Testis (tissue), 3 donors: Measurements from ENCODE around the gene PFDN2. TPM values are rescaled to one million over a fixed set of nuclear protein-coding genes. Genes with fewer than 3 reads are reported as not detected.

Experiments
- DNase-seq: peaks from one replicate; pipeline ENCODE4 v3.0.0-alpha.2; 2019
- H3K27ac ChIP-seq, 2 donors: fragments of 200-600 bp; sonication (generic); one replicate each; pipeline ENCODE4 v1.5.1; 2019
- H3K27me3 ChIP-seq: fragments of 200-600 bp; sonication (generic); one replicate; pipeline ENCODE4 v1.5.1; 2019
- H3K36me3 ChIP-seq: fragments of 200-600 bp; sonication (generic); one replicate; pipeline ENCODE4 v1.5.1; 2017; ENCODE audit warnings: low read depth; ENCODE audit errors: missing control alignments
- H3K4me1 ChIP-seq: fragments of 200-600 bp; sonication (generic); one replicate; pipeline ENCODE4 v1.5.1; 2019
- H3K4me3 ChIP-seq, 2 donors: fragments of 200-600 bp; sonication (generic); one replicate each; pipeline ENCODE4 v1.5.1; 2017 to 2019
- H3K9me3 ChIP-seq: fragments of 200-600 bp; sonication (generic); one replicate; pipeline ENCODE4 v1.5.1; 2017
- POLR2A ChIP-seq: fragments of 450-650 bp; IDR thresholded peaks from one replicate; pipeline ENCODE4 v1.6.1; 2017; ENCODE audit warnings: antibody characterized with exemption, mild to moderate bottlenecking, moderate library complexity
- WGBS, 2 donors: methylation state at CpG; one replicate each; pipeline ENCODE4 v1.1.5; 2018; 5-methylcytosine and 5-hydroxymethylcytosine counted together
- intact Hi-C: fragments of 100-400 bp; cut with DNase I; formaldehyde crosslinking; loops from one replicate; pipeline ENCODE4 v1.15.1; 2023; ENCODE audit warnings: low total_unique reads
- polyA plus RNA-seq: library from polyadenylated mRNA; stranded (reverse); fragments of 350-450 nt; fragmentation: Illumina TruSeq; extraction: RNeasy Lipid Tissue Mini Kit (QIAGEN cat#74804); gene quantifications from one replicate; pipeline ENCODE4 v1.2.3, GENCODE V29; 2014; ENCODE audit warnings: low read depth, low replicate concordance; ENCODE audit not compliant: insufficient read depth
- total RNA-seq, 2 donors: library from RNA; depleted of rRNA; stranded (reverse); fragments of >200 nt; gene quantifications; one replicate each; pipeline ENCODE4 v1.2.3, GENCODE V29; 2016
- TF ChIP-seq, protein P1 (sequence below), 3 experiments: fragments of 450-650 bp in 2 of 3; fragments of 200-600 bp in 1 of 3; sonication (generic) in 1 of 3; IDR thresholded peaks; one replicate each; pipeline ENCODE4 v1.5.1; 2016 to 2019; ENCODE audit warnings: antibody characterized with exemption in 3 of 3, mild to moderate bottlenecking in 2 of 3, moderate library complexity in 1 of 3

Gene PFDN2
- total and polyA plus RNA-seq, 3 donors from 2014 or later: 76.8 to 96.3 (median 88.6) TPM

DNA sequence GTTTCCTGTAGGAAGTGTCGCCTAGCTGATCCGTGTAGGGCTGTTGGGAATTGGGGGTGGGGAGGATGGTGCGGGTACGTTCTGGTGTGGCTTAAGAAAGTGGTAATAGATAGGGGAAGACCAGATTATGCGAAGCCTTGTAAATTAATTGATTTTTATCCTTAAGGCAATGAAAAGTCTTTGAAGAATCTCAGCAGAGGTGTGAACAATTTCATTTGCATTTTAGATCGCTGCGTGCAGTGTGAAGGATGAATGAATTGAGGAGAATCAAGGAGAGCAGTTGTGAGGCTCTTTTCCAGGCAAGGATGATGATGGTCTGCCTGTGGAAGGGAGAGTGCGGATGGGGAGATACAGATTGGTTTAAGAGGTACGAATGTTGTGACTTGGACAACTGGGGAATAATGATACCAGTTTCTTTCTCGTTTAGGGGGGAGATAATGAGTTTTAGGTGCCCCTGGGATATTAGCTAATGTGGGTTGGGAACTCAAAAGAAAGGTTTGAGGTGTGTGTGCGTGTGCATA, 15.4 kb upstream of the PFDN2 start:
- DNase-seq: no peak
- no peaks in the 10 kb centered on the region for H3K27me3 ChIP-seq
- intact Hi-C loops: no loop called here
- H3K9me3 ChIP-seq: no peaks in the 10 kb centered on the region
- WGBS, 2 donors: 3 to 4% methylated on average over 11 of the region's 11 CpGs
- H3K4me1 ChIP-seq: peaks cover 24% of the 10 kb centered on the region
- H3K36me3 ChIP-seq: no peaks in the 10 kb centered on the region
- peak overlapping the region; percentile 88 to 98 for H3K27ac ChIP-seq
- TF ChIP-seq, protein P1, sequence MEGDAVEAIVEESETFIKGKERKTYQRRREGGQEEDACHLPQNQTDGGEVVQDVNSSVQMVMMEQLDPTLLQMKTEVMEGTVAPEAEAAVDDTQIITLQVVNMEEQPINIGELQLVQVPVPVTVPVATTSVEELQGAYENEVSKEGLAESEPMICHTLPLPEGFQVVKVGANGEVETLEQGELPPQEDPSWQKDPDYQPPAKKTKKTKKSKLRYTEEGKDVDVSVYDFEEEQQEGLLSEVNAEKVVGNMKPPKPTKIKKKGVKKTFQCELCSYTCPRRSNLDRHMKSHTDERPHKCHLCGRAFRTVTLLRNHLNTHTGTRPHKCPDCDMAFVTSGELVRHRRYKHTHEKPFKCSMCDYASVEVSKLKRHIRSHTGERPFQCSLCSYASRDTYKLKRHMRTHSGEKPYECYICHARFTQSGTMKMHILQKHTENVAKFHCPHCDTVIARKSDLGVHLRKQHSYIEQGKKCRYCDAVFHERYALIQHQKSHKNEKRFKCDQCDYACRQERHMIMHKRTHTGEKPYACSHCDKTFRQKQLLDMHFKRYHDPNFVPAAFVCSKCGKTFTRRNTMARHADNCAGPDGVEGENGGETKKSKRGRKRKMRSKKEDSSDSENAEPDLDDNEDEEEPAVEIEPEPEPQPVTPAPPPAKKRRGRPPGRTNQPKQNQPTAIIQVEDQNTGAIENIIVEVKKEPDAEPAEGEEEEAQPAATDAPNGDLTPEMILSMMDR (IDR thresholded peaks at IDR 0.05): no peak
- no peak for TF ChIP-seq POLR2A
- H3K4me3 ChIP-seq: peak overlapping the region; percentile 85 to 89

DNA sequence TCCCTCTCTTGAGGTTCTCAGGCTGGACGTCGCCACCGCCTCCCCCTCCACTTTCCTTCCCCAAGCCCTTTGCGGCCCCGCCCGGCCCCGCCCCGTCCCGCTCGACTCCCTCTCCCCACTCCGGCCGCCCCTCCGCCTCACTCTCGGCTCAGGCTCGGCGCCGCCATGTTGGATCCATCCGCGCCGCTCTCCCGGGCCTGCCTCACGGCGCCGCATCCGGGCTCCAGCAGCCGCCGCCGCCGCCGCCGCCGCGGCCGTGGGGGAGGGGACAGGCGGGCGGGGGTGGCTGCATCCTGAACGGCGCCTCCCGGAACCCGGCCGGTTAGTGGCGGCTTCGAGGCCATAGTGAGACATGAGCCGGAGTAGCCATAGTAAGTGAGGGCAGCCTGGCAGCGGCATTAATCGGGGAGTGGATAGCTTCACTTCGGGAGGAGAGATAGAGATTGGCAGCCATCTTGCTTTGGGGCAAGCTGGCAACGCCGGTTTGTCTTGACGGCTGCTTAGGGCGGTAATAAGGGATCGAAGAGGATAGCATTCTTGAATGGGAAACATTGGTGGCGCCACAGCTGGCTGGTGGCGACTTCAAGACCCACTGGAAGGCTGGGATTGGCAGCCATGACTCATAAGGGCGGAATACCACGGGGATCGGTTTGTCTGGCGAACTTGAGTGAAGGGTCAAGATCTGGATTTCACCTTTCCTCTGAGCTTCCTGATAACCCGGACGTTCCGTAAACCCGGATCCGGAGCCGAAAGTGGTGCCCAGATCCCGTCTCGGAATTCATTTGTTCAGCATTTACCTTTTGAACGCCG, 14.8 kb upstream of the PFDN2 start, which contains the start of gene DEDD:
Gene DEDD, minus strand, starts transcription at position 258 of the 810 bp plus-strand sequence. CDS start 8,205 bp downstream, outside the sequence.
- no peaks in the 10 kb centered on the region for H3K27me3 ChIP-seq
- 0 to 1% methylated on average over 31 to 51 of the region's 68 CpGs for WGBS, 2 donors
- DNase-seq: peak; percentile 96
- no peaks in the 10 kb centered on the region for H3K9me3 ChIP-seq
- peaks cover 20% of the 10 kb centered on the region for H3K4me1 ChIP-seq
- H3K27ac ChIP-seq: peak within 1 kb of the TSS; percentile 88 to 98
- peak within 1 kb of the TSS; percentile 85 to 89 for H3K4me3 ChIP-seq
- no peaks in the 10 kb centered on the region for H3K36me3 ChIP-seq
- TF ChIP-seq, protein P1 (IDR thresholded peaks at IDR 0.05): no peak
- no peak for TF ChIP-seq POLR2A
- intact Hi-C loops: no loop called here

DNA sequence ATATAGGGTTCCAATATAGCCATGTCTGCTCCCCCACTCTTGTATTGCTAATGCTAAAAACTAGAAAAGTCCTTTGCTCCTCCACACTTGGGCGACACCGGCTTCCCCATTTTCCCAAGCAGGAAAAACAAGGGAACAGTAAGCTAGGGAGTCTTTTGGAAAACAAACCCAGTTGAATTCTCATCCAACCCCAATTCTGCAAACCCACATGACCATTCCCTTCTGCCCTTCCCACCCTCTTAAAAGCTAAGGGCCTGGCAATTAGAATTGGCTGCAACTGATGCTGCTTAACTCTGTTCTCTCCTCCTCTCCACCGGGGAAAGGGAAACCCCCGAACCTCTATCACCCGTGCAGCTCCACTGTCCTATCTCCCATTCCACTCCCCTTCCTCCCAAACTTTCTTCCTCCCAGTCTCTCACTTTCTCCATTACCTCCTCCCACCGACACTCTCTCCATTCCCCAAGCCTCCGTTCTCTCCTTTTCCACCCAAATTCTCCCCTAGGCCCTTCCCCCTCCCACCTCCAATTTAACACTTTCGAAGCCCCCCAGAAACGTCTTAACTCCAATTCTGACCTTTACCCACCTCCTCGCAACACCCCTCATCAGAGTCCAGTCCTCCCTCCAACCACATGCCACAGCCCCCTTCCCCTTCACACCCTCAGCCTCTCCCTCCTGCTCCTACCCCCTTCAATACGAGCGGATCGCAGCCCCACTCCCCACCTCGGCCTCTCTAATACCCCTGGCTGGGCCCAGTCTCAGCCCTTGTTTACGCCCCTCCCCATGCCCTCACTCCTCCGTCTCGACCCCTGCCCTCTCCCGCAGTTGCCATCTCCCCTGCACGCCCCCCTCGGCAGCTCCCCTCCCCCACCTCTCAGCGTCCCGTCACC, 13.9 kb upstream of the PFDN2 start:
- intact Hi-C loops: no loop called here
- peaks cover 19% of the 10 kb centered on the region for H3K4me1 ChIP-seq
- DNase-seq: peak; percentile 42

DNA sequence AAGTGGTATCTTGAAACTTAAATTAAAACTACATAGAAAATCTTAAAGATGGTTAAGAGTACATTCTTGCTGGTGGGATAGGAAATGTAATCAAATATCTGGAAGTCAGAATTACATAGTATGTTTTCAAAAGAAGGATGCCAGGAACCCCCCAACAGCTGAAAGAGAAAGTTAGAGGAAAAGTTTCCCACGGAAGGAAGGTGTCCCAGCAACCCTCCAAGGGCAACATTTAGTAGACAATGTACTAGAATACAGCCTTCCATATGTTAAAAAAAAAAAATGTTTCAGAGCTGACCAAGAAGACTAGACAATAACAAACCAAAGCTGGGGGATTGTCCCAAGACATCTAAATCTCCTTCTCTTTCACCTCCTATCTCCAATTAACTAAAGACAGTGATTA, 12.4 kb upstream of the PFDN2 start:
- Histone ChIP-seq H3K4me3 (no peak overlapping the region), H3K27ac (no peak overlapping the region), H3K9me3 (no peaks in the 10 kb centered on the region), H3K4me1 (peaks cover 19% of the 10 kb centered on the region), H3K27me3 (no peaks in the 10 kb centered on the region), H3K36me3 (no peaks in the 10 kb centered on the region)
- 5 to 17% methylated on average over 1 of the region's 1 CpG for WGBS, 2 donors
- intact Hi-C loops: no loop called here
- no peak for DNase-seq
- TF ChIP-seq, protein P1 (IDR thresholded peaks at IDR 0.05): no peak
- no peak for TF ChIP-seq POLR2A

More for the DNA sequence above, 13.9 kb upstream of the PFDN2 start:
- Histone ChIP-seq H3K4me3 (peak overlapping the region; percentile 85 to 89), H3K9me3 (no peaks in the 10 kb centered on the region), H3K27ac (peak overlapping the region; percentile 88 to 98), H3K36me3 (no peaks in the 10 kb centered on the region), H3K27me3 (no peaks in the 10 kb centered on the region)
- TF ChIP-seq, protein P1 (IDR thresholded peaks at IDR 0.05): no peak
- TF ChIP-seq POLR2A: no peak
- 0 to 2% methylated on average over 22 of the region's 22 CpGs for WGBS, 2 donors
